ENCODE measurements around the gene VRTN.

DNA sequence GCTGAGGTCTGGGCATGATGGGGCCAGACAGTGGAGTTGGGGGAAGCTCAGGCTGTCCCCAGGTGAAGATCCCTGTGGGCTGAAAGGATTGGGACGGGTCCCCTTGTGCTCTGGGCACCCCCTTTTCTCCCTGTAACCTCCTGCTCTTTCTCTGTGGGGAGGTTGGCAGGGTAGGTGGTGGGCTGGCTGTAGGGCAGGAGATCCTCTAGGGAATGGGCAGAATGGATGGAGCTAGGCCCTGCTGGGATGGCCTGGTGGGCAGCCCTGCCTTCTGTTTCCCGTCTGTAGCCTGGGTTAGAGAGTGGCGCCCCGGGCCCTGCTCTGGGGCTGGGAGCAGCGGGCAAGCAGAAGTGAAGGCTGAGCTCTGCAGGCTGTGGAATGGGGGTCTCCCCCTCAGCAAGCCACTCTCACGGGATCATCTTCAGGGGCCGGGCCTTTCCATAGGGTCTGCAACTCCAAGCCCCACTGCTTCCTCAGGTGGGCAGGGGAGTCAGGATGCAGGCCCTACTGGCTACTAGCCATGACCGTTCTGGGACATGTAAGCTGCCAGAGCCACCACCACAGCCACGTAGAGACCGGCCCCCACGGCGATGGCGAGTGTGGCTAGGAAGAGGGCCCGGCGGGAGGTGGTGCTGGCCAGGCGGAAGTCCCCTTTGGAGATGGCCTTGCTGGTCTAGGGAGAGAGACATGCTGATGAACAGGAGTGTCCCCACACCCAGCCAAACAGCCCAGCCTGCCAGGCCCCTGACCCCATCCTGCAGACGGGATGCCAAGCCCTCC, 58.9 kb downstream of the VRTN start:
- TF ChIP-seq CTCF (IDR thresholded peaks at IDR 0.05) (no peak), POLR2A (IDR thresholded peaks at IDR 0.05) (no peak), POLR2AphosphoS5 (IDR thresholded peaks at IDR 0.05) (no peak)

Measured in prostate gland (tissue), 2 donors.